Activated T-cell treated with anti-CD3 and anti-CD28 coated beads, Interleukin-2, amount 50 U/mL, for 72 hours (primary cell): Measurements from ENCODE around the gene NAALADL2. TPM values are rescaled to one million over a fixed set of nuclear protein-coding genes. Genes with fewer than 3 reads are reported as not detected.

Experiments
- ATAC-seq, 2 donors: fragments of 150-1000 bp; cut with Tn5 transposase; replicated peaks in 1 of 2; 2 replicates each; pipeline ENCODE4 v1.10.0; 2021; ENCODE audit warnings: moderate library complexity in 2 of 2, mild to moderate bottlenecking in 1 of 2
- DNase-seq, 2 donors: peaks; one replicate each; pipeline ENCODE4 v3.0.0; 2021 to 2022; ENCODE audit warnings: mixed read lengths in 1 of 2
- H3K27ac Mint-ChIP-seq: one replicate; pipeline ENCODE4 v1.8.0; 2022; ENCODE audit warnings: mild to moderate bottlenecking, moderate library complexity, mixed read lengths
- H3K27me3 Mint-ChIP-seq: one replicate; pipeline ENCODE4 v1.8.0; 2022; ENCODE audit warnings: low read depth, mixed read lengths
- H3K36me3 Mint-ChIP-seq, 2 donors: one replicate each; pipeline ENCODE4 v1.8.0; 2022; ENCODE audit warnings: mixed read lengths in 2 of 2, mild to moderate bottlenecking in 1 of 2; ENCODE audit not compliant: insufficient read depth in 2 of 2
- H3K4me1 Mint-ChIP-seq: one replicate; pipeline ENCODE4 v1.8.0; 2022; ENCODE audit warnings: low read depth, mixed read lengths
- H3K4me3 Mint-ChIP-seq, 2 donors: one replicate each; pipeline ENCODE4 v1.8.0; 2022; ENCODE audit warnings: mild to moderate bottlenecking in 2 of 2, mixed read lengths in 2 of 2, moderate library complexity in 2 of 2
- H3K9me3 Mint-ChIP-seq, 2 donors: one replicate each; pipeline ENCODE4 v1.8.0; 2022; ENCODE audit warnings: mixed read lengths in 2 of 2
- total RNA-seq, 2 donors: library from RNA; stranded (reverse); gene quantifications; one replicate each; pipeline ENCODE4 v1.2.3, GENCODE V29; 2022

NAALADL2 gene
- total RNA-seq, 2 donors from 2014 or later = 0.58 TPM; not detected in 1

DNA sequence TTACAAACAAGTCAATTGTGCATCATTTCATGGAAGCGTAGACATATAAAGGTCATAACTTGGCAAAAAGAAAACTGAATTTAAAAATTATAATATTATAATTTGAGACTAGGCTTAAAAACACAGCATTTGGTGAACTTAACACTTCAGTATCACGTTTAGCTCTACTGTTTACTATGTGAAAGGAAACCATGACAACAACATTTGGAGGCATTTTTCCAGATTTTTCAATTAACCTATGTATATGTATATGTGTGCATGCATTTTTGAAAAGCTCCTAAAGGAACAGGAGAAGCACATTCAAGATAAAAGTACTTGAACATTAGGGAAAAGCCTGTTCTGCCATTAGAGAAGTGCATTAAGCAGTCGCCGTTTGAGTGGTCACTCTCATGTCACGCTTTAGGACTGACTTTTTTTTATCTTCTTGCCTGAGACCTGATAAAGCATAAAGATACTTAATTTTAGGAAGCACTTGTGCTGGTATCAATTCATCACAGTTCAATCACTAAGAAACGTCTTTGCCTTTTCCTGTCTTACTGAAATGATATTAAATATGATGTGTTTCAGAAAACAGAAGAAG lies 156.0 kb downstream of the NAALADL2 start:
- no peak for DNase-seq
- ATAC-seq = no peak
- no peaks in the 10 kb centered on the region for H3K36me3 Mint-ChIP-seq
- H3K4me1 Mint-ChIP-seq = no peaks in the 10 kb centered on the region
- peaks cover 6% of the 10 kb centered on the region in 2 donors for H3K9me3 Mint-ChIP-seq
- H3K27ac Mint-ChIP-seq = no peak overlapping the region
- H3K27me3 Mint-ChIP-seq = no peaks in the 10 kb centered on the region
- no peak overlapping the region for H3K4me3 Mint-ChIP-seq

DNA sequence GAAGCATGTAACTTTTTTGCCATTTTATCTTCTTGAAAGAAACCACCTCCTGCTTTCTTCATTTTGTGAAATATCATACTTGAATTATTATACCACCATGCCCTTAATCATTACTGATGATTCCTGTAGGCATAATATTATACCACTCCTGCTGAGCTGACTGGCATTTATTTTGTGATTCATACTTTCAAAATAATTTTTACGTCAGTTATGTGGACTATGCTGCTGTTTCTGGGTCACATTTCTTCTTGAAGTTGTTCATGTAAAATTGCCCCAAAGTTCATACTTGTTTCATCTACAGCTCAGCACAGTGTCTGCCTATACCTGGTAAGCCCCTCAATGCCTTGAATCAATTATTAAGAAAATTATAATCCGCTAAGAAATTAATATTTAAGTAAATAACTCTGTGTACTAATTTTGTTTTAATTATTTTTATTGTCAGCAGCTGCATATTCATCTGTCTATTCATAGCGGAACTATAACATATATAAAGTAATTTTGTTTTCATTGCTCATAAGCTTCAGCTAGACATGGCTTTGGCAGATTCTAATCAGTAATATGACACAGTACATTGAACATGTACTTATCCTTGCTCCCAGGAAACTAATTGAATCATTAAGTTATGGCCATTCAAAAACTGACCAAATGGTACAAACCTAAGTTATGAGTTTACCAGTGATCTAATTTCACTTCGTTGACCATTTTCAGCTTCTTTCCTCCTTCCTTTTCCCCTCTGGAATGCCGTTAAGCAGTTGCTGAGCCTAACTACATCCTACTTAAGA lies 160.0 kb downstream of the NAALADL2 start:
- ATAC-seq (no peak), DNase-seq (no peak)
- peaks cover 2 to 5% of the 10 kb centered on the region in 2 donors for H3K9me3 Mint-ChIP-seq
- no peaks in the 10 kb centered on the region for H3K27me3 Mint-ChIP-seq
- no peaks in the 10 kb centered on the region for H3K4me1 Mint-ChIP-seq
- H3K4me3 Mint-ChIP-seq = no peak overlapping the region
- H3K36me3 Mint-ChIP-seq = no peaks in the 10 kb centered on the region
- no peak overlapping the region for H3K27ac Mint-ChIP-seq

DNA sequence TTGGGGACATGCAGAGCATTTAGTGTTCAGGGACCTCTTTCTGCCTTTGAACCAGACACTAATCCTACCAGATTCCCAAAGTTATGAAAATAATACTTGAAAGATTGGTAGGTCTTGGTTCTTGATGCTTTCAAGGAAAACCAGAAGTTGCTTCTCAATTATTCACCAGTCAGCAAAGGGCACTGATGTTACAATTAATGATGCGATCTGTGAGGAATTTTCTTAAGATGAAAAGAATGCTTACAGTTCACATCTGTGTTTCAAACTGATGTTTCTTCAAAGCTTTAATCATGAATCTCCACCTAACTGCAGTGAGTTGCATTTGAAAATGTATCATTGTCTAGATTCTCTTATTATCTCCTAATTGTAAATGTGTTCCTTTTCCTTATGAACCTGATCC lies 161.0 kb downstream of the NAALADL2 start:
- Mint-ChIP-seq H3K4me3 (no peak overlapping the region), H3K36me3 (no peaks in the 10 kb centered on the region), H3K27me3 (no peaks in the 10 kb centered on the region), H3K27ac (no peak overlapping the region), H3K4me1 (no peaks in the 10 kb centered on the region), H3K9me3 (peaks cover 2% of the 10 kb centered on the region in 2 donors)
- ATAC-seq = no peak
- no peak for DNase-seq

DNA sequence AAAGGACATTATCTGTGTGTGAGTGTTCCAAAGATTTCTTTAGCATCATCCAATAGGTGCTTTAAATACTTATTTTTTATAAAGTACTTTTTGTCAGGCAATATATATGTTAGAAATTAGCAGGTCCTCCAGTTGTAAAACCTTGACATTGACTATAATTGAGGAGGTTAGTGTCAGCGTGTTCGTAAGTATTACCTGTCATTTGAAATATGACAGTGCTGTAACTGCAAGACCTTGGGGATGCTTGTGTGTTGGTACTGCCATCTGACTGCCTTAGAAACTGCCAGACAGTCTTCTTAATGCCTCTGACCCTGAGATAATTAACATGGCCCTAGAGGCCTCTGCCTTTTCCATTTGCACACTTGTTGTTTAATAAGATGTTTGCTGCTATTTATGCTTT lies 170.7 kb downstream of the NAALADL2 start:
- ATAC-seq = no peak
- Mint-ChIP-seq H3K4me1 (no peaks in the 10 kb centered on the region), H3K27me3 (no peaks in the 10 kb centered on the region)

DNA sequence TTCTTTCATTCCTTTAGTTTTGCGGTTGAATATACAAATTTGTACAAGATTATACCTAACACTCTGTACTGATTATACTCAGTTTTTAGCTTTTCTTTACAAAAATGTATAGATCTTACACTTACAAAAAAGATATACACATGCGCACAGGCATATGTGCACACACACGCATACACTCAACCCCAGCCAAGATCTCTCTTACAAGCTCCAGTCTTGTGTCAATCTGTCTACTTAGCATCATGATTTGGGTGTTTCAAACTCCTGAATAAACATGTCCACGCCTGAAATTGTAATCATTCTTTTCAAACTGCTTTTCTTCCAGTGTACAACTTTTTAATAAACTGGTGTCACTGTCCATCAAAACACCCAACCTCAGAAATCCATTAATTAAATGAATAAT lies 180.7 kb downstream of the NAALADL2 start:
- peaks cover 3 to 8% of the 10 kb centered on the region in 2 donors for H3K9me3 Mint-ChIP-seq
- no peak for DNase-seq
- no peak for ATAC-seq
- H3K4me1 Mint-ChIP-seq = no peaks in the 10 kb centered on the region
- H3K36me3 Mint-ChIP-seq = peaks cover 0 to 1% of the 10 kb centered on the region in 2 donors
- H3K4me3 Mint-ChIP-seq = no peak overlapping the region
- no peaks in the 10 kb centered on the region for H3K27me3 Mint-ChIP-seq
- H3K27ac Mint-ChIP-seq = no peak overlapping the region

More for the DNA sequence above, 170.7 kb downstream of the NAALADL2 start:
- Mint-ChIP-seq H3K4me3 (no peak overlapping the region), H3K36me3 (peaks cover 0 to 2% of the 10 kb centered on the region in 2 donors), H3K27ac (no peak overlapping the region), H3K9me3 (peaks cover 5 to 9% of the 10 kb centered on the region in 2 donors)
- DNase-seq = no peak

DNA sequence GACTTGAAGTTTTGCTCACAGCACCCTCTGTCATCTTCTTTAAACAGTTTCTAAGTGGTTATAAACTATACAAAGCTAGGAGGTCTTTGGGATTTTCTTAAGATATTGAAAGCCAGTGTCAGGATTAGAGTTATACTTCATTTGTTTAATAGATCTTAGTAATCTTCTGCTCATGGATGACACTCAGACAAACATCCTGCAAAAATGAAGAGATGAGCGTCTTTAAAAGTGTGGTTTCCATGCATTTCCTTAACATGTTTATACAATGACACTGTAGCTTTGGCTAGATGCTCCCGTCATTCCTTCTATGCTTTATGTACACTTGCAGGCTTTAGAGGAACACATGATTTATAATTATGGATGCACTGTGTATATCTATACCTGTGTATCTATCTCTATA lies 182.2 kb downstream of the NAALADL2 start:
- H3K9me3 Mint-ChIP-seq = peaks cover 3 to 5% of the 10 kb centered on the region in 2 donors
- H3K27ac Mint-ChIP-seq = no peak overlapping the region
- peaks cover 0 to 1% of the 10 kb centered on the region in 2 donors for H3K36me3 Mint-ChIP-seq
- H3K4me1 Mint-ChIP-seq = no peaks in the 10 kb centered on the region
- no peak for ATAC-seq
- H3K4me3 Mint-ChIP-seq = no peak overlapping the region
- no peaks in the 10 kb centered on the region for H3K27me3 Mint-ChIP-seq
- DNase-seq = no peak

DNA sequence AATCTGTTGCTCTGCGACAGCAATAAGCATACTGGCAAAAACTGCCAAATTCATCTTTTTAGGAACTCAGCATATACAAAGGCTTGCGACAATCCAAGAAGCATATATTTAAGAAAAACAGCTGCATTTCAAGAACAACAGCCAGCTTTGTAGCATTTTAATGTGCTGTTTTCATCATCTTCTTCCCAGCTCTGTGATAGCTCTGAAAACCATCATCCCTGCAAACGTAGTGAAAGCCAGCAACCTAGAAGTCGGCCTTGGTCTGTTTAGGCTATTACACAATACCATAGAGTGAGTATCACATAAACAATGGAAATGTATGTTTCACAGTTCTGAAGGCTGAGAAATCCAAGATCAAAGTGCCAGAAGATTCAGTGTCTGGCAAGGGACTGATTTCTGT lies 187.5 kb downstream of the NAALADL2 start:
- Mint-ChIP-seq H3K4me1 (no peaks in the 10 kb centered on the region), H3K9me3 (peaks cover 2 to 4% of the 10 kb centered on the region in 2 donors), H3K4me3 (no peak overlapping the region), H3K27me3 (no peaks in the 10 kb centered on the region), H3K27ac (no peak overlapping the region), H3K36me3 (no peaks in the 10 kb centered on the region)
- DNase-seq (no peak), ATAC-seq (no peak)

DNA sequence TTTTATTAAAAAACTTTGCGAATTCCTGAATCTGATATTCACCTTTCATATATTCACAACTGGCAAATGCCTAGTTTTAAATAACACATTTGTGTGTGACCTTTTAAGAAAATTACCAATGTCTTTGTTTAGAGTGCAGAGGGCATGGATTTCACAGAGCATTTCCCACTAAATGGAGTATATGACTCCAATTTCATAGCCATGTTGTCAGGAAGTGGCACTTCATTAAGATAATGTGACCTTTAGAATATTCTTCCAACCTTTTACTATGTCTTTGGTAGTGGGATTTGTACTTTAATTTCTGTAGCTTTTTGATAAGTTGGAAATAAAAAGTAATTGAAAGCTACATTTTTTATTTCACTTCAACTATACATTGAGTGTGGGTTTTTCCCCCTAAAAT lies 188.7 kb downstream of the NAALADL2 start:
- no peak for DNase-seq
- Mint-ChIP-seq H3K9me3 (peaks cover 2 to 4% of the 10 kb centered on the region in 2 donors), H3K36me3 (no peaks in the 10 kb centered on the region), H3K4me3 (no peak overlapping the region), H3K27ac (no peak overlapping the region), H3K27me3 (no peaks in the 10 kb centered on the region), H3K4me1 (no peaks in the 10 kb centered on the region)
- no peak for ATAC-seq

DNA sequence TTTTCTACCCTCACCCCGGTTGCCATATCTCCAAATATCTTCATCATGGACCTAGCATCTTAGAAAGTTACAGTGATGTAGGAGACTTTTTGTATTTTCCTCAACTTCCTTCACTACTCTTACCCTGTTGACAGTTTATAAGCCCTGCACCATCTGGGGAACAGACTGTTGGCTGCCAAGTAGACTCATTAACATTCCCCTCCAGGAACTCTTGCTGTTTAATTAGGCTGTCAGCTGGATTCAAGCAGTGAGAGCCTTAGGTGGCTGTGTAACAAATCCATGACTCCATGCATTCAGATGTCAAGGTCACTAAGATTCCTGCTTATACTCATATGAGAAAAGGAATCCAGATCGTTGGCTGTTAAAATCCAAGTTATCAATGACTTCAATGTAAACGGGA lies 198.3 kb downstream of the NAALADL2 start:
- DNase-seq = no peak
- peaks cover 4 to 8% of the 10 kb centered on the region in 2 donors for H3K9me3 Mint-ChIP-seq
- no peak overlapping the region for H3K4me3 Mint-ChIP-seq
- no peak overlapping the region for H3K27ac Mint-ChIP-seq
- no peaks in the 10 kb centered on the region for H3K4me1 Mint-ChIP-seq
- H3K36me3 Mint-ChIP-seq = no peaks in the 10 kb centered on the region
- ATAC-seq = no peak
- no peaks in the 10 kb centered on the region for H3K27me3 Mint-ChIP-seq

DNA sequence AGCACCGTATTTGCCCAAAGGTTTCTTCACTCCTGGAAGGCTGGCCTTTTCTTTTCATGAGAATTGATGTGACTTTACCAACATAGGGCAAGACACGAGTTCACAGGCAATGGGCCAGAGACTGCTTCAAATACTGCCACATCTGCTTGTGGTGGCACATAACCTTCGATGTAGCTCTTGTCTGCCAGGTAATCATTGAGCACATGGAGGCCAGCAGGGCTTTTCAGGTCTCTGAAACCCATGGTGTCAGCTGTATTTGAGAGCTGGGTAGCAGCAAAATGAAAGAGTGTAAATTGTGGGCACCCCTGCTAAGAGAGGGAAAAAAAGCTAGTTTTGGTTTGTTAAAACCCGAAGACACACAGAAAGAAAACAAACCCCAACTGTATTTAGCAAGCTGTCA lies 200.7 kb downstream of the NAALADL2 start:
- Mint-ChIP-seq H3K27me3 (no peaks in the 10 kb centered on the region), H3K36me3 (no peaks in the 10 kb centered on the region), H3K4me1 (no peaks in the 10 kb centered on the region), H3K4me3 (no peak overlapping the region), H3K27ac (no peak overlapping the region), H3K9me3 (peaks cover 4 to 7% of the 10 kb centered on the region in 2 donors)
- no peak for ATAC-seq
- DNase-seq = no peak

DNA sequence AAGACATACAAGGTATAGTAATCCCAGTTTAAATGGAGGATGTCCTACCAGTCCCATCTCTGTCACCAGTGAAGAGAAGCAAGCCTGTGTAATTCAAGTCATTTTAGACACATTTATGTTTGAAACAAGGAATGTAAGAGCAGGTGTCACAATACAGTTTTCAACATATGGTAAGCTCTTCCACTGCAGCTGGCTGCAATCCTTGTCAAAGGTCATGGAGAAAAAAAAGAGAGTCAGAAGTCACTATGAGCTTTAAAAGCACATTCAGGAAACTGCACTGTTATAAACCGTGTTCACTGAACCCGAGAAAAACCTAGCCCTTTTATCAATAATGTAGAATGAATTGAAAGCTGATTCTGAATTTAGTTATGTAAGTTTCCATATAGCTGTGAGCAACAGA lies 206.4 kb downstream of the NAALADL2 start:
- H3K4me1 Mint-ChIP-seq = no peaks in the 10 kb centered on the region

DNA sequence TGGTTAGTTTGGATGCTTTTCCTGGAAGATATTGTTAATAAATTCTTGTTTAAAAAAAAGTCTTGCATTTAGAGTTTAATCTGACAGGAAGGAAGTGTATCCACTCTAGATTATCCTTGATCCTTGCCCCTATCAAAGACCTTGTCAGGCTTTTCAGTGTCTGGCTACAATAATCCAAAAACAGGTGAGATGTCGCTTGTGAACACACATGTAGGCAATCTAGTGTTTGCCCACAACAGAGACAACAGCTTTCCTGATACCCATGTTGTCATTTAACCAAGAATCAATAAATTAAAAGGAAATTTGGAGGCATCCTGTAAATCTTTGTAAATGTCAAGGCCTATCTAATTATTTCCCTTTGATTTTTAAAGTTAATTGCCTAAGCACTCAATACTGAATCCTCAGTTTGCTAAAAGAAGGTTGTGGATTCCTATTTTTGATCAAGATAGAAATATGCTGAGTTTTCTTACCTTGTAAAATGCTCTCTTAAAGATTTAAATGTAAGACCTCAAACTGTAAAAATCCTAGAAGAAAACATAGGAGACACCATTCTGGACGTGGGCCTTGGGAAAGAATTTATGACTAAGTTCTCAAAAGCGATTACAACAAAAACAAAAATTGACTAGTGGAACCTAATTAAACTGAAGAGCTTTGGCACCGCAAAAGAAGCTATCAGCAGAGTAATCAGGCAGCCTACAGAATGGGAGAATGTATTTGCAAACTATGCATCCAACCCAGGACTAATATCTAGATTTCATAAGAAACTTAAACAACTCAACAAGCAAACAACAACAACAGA lies 207.7 kb downstream of the NAALADL2 start:
- Mint-ChIP-seq H3K27ac (no peak overlapping the region), H3K4me3 (no peak overlapping the region), H3K4me1 (no peaks in the 10 kb centered on the region), H3K36me3 (no peaks in the 10 kb centered on the region), H3K9me3 (peaks cover 2 to 4% of the 10 kb centered on the region in 2 donors), H3K27me3 (no peaks in the 10 kb centered on the region)
- ATAC-seq (no peak), DNase-seq (no peak)

More for the DNA sequence above, 206.4 kb downstream of the NAALADL2 start:
- ATAC-seq = no peak
- Mint-ChIP-seq H3K9me3 (peaks cover 2 to 4% of the 10 kb centered on the region in 2 donors), H3K27ac (no peak overlapping the region), H3K36me3 (no peaks in the 10 kb centered on the region), H3K4me3 (no peak overlapping the region), H3K27me3 (no peaks in the 10 kb centered on the region)
- no peak for DNase-seq

DNA sequence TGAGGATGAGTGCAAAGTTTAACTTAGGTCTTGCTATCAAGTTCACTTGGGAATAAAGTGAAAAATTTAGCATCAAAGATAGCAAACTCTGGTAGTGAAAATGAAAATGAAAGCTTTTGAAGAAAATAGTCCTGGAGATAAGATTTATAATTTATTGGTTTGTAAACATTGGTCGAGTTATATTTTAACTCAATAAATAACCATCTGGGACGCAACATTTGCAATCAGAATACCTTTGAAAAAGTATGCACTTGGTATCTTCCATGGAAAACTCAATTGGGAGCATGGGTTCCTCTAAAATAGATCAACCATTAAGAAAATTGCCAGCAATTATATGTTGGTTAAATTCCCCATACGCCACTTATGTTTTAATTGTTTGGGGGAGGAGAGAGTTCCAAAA lies 209.5 kb downstream of the NAALADL2 start:
- no peak overlapping the region for H3K27ac Mint-ChIP-seq
- no peaks in the 10 kb centered on the region for H3K27me3 Mint-ChIP-seq
- ATAC-seq = no peak
- peaks cover 2 to 4% of the 10 kb centered on the region in 2 donors for H3K9me3 Mint-ChIP-seq
- DNase-seq = no peak
- H3K4me1 Mint-ChIP-seq = no peaks in the 10 kb centered on the region
- no peaks in the 10 kb centered on the region for H3K36me3 Mint-ChIP-seq
- no peak overlapping the region for H3K4me3 Mint-ChIP-seq
